Activated CD4-positive, alpha-beta T cell treated with anti-CD3 and anti-CD28 coated beads, Interleukin-10, Interleukin-2, amounts not matched to agents 100 ng/mL and 50 ng/mL, durations not matched to agents 16 hours and 8 hours (primary cell): Measurements from ENCODE around the gene CST5.
"Not testable (repeated sequence)": the region's sequence is repeated elsewhere in the genome, so short reads cannot be mapped to it uniquely, and the experiment has no call there.

Source experiments
- DNase-seq: peaks from one replicate; pipeline ENCODE4 v3.0.0-alpha.2; 2020

CST5 gene, protein sequence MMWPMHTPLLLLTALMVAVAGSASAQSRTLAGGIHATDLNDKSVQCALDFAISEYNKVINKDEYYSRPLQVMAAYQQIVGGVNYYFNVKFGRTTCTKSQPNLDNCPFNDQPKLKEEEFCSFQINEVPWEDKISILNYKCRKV

DNA sequence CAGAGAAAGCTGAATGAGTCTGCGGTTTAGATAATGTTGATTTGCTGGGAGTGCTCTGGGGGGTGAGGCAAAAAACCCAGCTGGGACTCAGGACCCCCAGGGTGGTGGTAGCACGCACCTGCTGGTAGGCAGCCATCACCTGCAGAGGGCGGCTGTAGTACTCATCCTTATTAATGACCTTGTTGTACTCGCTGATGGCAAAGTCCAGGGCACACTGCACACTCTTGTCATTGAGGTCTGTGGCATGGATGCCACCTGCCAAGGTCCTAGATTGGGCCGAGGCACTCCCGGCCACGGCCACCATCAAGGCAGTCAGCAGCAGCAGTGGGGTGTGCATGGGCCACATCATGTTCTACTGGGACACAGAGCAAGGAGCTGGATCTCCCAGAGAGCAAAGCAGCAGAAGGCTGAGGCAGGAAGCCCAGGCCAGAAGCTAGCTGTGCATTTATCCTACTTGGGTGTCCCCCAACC is at the start of gene CST5:
CST5 (minus strand) TSS at position 421 of the 471 bp plus-strand sequence; CDS start at position 349, 72 bp downstream.
- DNase-seq: no peak

DNA sequence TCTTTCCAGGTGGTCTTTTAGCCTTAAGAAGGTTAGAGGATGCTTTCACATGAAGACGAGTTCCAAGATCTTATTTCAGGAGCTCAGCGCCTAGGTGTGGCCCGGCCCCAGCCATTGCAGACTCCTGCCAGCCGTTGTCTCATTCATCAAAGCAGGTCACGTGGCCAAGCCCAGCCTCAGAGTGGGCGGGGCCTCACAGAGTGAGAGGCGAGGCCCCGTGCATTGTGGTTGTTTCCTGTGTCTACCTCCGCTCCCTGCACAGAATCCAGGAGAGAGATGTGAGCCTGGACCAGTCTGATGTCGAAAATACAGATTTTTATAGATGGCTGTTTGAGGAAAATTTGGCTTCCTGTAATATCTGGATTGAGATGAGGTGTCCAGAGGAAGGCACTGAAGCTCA is 49.2 kb upstream of the CST5 start:
- DNase-seq: peak; percentile 11

DNA sequence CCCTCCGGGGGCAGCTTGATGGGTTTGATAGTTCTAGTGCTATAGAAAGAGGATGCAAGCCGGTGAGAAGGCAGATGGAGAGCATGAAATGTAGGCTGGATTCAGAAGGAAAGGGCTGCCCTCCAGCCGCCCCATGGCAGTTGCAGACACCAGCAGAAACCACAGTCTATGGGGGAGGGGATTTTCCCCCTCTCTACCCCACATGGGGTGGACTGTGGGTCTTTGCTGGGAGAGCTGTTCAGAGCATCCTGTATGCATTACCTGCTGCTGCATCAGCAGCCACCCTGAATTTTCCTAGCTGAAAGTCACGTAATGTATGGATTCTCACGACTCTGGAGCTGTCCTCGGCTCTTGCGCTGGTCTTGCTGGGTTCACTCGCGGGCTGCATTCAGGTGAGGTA is 48.8 kb upstream of the CST5 start:
- no peak for DNase-seq

DNA sequence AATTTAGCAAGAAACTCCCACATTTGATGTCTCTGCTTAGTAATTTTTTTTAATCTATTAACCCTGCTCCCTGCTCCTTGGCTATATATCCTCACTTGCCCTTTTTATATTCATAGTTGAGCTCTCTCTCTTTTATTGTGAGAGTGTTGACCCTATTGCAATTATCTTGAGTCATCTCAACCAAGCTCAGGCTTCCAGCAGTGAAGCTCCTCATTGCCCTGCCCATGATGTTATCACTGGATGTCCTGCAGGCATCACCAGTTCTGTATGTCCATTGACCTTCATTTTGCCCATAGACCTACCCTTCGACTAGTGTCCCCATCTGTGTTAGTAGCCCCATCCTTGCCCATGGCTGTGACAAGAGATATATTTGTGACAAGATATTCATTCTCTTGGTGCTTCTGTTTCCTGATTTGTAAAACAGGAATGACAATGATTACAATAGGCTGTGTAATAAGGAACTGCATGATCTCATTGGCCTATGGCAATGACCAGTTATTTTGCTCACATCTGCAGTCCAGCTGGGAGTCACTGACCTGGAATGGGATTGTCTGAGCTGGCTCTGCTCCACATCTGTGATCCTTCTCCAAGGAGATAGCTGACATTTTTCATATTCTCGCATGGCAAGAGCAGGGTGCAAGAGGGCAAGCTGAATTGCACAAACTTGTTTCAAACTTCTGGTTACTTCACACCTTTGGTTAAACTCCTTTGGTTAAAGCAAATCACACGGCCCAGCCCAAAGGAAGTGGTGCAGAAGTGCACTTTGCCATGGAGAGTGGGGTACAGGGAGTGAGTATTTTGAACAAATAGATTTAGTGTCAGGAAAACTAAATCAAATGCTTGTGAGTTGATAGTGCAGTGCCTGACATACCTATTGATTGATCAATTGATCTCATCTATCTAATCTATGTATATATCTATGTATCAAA is 47.7 kb upstream of the CST5 start:
- DNase-seq: no peak

DNA sequence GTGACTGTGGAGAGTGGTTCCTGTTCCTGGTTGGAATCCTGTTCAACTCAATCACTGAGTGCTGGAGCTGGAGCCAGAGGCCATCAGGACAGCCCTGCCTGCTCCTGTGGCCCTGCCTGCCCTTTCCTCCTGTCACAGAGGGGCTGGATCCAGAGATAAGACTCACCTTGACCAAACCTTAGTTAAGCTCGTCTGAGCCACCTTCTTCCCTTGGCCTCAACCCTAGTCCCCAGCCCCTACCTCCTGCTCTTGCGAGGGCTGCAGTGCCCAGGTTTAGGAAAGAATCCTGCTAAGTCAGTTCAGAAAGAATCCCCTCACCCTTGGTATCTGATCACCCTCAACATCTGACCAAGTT is 47.0 kb upstream of the CST5 start:
- DNase-seq: no peak

DNA sequence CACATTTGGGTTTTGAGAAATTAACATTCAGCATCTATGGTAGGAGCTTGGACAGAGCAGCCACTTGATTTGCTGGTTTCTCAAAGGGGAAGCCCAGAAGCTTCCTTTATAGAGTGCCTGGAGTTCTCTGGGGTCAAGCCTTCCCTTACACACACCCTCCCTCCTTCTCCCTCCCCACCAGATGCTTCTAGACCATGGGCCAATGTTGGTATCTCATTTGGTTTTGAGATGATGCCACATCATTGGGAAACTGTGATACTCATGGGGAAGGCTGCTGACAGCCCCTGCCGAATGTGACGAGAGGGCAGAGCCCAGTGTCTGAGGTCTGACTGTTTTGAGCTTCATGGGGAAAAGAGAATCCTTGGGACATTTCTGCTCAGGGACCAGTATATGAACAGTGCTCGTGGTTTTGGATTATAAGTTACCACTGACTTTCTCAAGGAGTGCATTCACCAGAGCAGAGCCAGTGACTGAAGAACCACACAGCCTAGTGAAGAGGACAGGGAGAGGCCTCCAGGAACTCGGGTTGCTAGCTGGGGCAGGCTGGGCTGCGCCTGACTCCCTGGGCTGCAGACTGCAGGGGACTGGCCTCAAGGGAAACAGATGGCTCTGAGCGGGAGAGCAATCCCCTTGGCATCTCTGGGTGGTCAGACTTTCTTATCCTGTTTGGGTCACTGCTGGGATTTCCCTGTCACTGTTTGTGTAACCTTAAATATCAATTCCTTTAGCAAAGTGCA is 46.4 kb upstream of the CST5 start:
- no peak for DNase-seq

DNA sequence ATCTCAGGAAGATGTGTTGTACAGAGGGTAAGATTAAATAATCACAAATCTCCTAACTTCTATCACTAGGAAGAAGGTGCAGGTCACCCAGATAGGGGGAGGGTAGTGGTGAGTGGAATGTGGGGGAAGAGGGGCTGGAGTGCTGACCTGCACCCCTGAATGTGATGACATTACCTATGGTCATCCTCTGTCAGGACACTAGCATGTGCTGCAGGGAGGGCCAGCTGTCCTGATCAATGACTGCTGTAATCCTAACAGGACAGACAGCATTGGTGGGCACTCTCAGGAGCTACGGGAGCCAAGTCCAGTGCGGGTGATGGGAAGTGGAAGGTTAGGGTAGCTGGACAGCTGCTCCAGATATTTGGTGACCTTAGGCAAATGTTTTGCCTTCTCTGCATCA is 45.2 kb upstream of the CST5 start:
- DNase-seq: no peak

DNA sequence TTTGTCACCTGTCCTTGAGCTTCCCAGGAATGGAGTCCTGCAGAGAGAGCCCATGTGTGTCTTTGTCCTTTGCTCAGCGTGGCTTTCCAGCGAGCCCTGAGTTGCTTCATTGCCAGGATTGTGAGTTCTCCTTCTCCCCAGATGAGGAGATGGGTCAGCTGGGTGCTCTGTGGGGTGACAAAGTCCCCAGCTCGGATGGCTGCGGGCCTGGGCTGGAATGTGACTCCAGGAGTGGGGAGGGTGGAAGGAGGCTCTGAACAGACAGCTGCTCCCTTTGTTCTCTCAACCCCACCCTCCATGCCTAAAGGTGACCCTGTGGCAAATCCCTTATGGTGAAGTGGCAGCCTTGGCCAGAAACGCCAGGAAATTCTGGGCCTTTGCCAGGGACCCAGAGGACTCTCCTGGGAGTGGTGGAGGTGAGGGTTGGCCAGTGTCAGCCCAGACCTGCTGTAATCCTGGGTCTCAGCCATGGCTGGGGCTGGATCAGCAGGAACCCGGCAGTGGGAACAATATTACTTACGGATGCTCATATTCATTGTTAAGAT is 44.4 kb upstream of the CST5 start:
- no peak for DNase-seq

DNA sequence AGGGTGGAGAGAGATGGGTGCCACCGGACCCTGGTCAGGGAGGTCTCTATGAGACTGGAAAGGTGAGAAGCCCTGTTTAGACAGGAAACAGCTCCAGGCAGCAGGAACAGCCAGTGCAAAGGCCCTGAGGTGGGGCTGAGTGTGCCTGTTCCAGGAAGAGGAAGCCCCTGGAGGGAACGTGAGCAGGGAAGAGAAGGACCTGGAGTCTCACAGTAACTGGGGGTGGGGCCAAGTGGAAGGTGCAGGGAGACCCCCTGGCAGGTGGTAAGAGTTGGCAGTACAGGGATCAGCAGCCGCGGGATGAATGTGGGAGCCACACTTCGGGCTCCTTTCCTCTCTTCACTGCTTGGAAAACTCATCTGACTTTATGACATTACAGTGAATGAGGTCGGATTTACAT is 43.8 kb upstream of the CST5 start:
- no peak for DNase-seq

DNA sequence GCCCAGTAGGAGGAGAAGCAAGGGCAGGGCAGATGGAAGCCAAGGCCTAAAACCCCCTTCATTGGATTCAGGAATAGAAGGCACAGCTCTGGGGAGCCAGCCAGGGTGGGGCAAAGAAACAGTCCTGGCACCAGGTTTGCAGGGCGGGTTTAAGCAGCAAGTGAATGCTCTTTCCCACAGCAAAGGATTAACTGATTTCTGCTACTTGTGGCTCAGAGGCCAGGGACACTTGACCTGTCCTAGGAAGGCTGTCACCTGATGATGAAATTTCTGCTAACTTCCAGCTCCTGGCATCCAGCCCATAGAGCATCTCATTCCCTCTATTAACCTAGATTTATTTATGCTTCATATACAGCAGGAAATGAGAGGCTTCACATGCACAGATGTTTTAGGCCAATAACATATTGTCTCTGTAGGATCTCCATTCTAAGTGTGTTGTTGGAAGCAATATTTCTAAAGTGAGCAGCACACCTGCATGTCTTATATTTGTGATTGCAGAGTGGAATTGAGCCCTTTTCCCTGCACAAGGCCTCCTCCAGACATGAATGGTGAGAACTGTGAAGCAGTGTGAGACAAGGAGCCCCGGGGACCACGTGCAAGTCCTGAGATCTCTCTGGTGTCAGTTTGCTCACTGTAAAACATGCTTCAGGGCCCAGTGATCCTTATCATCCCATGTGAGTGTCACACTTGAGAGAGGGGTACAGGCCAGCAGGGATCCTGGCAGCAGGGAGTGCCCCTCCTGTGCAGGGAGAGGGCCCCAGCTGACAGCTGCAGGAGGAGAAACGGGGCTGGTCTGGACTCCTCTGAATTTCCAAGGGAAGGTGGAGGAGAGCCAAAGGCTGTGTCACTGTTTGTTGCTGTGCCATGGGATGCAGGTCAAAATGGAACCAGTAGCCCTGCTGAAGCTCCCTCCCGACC is 41.1 kb upstream of the CST5 start:
- no peak for DNase-seq

DNA sequence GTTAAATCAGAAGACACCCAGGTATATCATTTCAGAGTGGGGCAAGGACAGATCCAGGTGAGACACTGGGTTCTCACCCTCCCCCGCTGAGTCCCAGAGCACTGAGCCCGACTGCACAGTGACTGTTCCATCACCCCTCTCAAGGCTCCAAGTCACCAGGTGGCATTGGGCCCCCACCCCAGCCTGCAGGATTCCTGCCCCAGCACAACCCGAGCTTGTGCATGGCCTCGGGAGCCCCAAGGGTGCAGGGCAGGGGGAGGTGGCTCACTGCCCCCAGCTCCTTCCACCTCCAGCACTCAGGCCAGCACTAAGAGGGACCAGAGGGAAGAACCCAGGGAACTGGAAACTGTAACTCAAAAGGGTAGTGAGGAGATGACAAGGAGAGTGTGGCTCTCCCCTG is 39.3 kb upstream of the CST5 start:
- DNase-seq: no peak

DNA sequence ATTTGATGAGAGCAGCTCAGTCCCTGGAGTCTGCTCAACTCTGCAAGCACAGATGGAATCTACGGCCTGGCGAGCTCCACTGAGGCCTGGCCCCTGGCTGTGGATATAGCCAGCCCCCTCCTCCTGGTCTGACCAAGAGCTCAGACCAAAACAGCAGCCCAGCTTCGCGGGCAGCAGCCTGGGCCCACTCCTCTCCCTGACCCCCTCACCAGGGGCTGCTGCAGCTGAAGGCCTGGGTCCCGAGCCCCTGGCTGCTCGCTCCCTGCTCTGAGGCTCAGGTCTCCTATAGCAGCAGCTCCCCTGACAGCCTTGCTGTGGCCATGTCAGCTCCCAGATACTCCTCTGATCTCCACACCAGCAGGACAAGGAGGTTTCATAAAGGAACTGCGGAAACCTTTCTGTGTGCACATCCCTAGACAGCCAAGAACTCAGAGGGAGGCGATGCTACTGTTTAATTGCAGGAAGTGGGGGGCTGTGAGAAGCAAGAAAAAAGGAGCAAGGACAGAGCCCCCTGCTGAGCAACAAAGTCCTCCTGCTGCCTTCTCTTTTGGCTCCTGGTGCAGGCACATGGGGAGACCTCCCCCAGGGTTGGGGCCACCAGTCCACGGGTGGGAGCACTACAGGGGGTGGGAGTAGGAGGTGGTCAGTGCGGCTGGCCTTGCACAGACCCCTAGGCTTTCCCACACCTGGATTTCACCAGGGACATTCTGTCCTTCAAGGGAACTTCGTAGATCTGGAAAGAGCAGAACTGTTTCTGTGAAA is 38.7 kb upstream of the CST5 start:
- DNase-seq: no peak

DNA sequence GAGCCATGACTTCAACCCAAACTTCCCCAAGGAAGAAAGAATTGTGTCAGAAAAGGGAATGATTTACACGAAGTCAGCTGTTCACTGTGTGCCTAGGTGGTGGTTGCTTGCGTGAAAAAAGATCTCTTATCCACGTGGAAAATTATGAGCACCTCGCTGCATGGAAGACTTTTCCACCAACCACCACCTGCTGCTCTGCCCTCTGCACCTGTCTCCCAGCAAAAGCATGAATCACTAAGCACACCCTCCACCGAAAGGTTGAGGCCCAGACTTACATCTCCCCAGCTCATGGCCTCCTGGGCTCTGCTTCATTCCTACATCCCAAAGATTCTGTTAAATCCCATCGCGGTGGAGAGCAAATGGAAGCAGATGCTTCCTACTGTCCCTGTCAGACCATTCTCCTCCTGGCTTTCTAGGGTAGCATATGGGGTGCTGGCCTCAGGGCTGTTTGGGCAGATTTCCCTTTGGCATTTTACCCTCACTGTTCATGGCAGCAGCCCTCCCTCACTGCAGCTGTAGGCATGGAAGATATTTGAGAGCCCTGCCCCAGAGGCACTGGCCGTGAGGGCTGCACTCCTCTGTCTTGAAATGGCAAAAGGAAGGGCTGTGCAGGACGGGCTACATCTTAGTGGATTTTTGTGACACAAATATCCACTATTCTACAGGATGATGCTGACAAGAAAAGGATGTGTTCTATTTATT is 37.6 kb upstream of the CST5 start:
- DNase-seq: no peak

DNA sequence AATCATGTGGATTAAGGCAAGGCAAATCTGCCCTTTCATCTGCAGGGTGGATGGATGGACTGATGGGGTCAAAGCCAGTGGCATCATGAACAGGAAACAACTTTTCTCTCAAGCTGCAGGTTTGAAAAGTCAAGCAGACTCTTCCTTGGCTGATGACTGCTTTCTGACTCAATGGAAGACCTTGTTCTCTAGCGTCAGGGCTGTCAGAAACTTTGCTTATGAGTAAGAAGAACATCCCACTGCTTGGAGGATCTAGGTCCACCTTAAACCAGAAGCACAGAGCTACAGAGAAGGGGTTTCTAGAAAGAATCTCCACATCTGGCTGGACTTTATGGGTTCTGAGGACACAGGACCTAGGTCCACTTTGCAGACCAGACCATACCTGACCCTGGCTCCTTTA is 36.3 kb upstream of the CST5 start:
- peak; percentile 10 for DNase-seq

DNA sequence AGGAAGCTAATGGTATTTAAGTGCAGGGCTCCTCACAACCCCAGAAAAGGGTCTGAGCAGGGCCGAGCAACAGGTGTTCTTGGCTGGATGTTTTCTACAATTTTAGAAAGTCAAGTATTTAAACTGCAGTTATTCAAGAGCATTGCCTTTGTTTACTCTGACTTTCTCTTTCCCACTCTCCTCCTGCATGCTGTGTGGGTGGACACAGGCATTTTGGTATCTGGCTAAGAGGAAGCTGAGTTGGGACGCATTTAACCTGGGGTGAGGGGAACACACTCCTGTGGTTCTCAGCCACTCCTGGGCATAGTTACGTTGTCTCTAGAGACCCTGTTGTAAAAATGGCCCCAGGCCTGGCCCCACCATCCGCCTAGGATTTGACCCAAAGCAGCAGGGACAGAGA is 34.9 kb upstream of the CST5 start:
- DNase-seq: not testable (repeated sequence)

DNA sequence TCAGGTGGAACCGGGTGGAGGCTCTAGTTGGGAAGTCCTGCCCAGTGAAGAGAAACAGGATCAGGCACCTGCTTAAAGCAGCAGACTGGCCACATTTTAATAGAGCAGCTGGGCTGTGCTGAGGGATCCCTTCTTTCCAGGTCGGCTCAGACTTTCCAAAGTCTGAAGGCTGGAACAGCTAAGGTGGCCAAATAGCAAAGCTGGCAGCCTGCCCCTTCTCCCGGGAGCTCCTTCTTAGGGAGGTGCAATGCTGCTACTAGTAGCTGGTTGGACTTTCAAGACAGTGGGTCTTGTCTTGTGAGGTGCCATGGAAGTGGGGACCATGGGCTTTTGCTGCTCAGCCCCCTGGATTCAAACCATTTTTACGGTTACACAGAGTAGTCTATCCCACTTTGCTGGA is 30.7 kb upstream of the CST5 start:
- DNase-seq: no peak

DNA sequence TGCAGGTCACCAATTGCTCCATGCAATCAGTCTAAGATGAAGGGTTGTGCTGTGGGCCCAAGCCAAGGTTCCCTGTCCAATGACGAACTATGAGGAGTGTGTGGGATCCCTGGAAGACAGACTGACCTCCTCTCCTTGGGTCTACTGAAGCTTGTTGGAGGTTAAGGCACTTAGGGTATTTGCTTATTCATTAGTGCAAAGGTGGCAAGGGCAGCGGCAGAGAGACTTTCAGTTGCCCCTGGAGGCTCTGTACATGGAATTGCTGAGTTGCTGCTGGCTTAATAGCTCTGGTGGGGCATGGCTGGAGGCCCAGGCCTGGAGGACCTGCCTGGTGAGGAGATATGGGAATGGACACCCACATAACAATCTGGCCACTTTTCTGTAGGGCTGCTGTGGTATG is 29.8 kb upstream of the CST5 start:
- no peak for DNase-seq

DNA sequence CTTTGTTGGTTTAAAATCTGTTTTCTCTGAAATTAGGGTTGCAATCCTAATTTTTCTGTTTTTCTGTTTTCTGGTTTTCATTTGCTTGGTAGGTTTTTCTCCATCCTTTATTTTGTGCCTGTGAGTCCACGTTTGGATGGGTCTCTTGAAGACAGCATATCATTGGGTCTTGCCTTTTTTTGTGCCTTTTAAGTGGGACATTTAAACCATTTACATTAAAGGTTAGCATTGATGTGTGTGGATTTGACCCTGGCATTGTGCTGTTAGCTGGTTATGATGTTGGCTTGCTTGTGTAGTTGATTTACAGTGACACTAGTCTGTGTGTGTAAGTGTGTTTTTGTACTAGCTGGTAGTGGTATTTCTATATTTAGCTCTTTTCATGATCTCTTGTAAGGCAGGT is 28.0 kb upstream of the CST5 start:
- DNase-seq: no peak

DNA sequence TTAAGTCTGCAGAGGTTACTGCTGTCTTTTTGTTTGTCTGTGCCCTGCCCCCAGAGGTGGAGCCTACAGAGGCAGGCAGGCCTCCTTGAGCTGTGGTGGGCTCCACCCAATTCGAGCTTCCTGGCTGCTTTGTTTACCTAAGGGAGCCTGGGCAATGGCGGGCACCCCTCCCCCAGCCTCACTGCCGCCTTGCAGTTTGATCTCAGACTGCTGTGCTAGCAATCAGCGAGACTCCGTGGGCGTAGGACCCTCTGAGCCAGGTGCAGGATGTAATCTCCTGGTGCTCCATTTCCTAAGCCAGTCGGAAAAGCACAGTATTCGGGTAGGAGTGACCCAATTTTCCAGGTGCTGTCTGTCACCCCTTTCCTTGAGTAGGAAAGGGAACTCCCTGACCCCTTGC is 22.8 kb upstream of the CST5 start:
- DNase-seq: not testable (repeated sequence)

DNA sequence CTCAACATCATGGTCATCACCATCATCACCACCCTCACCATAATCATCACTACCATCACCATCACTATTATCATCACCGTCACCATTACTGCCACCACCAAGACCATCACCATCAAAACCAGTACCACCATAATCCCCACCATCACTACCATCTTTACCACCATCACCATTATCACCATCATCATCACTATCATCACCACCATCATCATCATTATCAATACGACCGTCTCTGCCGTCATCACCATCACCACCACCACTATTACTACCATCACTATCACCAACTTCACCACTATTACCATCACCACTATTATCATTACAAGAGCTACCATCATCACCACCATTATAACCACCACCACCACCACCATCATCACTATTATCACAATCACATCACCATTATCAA is 11.3 kb upstream of the CST5 start:
- DNase-seq: not testable (repeated sequence)

DNA sequence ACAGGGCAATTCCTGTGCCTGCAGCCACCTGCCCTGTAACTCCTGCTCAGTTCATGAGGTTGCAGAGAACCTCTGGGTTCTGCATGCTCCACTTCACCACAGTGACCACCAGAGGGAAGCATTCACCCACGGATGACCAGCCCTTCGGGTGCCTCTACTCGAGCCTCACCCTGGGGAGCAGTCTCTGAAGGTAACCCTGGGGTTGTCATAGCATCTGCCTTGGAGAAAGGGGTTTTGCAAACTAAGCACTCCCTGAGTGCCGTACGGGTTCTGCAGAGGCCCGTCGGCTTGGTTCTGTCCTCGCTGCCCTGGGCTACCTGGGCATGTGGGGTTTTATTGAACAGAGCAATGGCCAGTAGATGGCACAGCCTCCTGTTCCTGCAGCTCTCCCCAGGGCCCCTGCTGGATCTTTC is 10.2 kb upstream of the CST5 start:
- peak; percentile 64 for DNase-seq
